Fibroblast of lung (primary cell): ENCODE measurements around the gene MCFD2. TPM values are rescaled to one million over a fixed set of nuclear protein-coding genes. Genes with fewer than 3 reads are reported as not detected.

Experiments
- DNase-seq, 2 donors: peaks; one replicate each; pipeline versions ENCODE4 v3.0.0 to v3.0.0-alpha.2; 2010; ENCODE audit warnings: low read depth in 2 of 2
- H2AFZ ChIP-seq: 2 replicates; pipeline ENCODE4 v1.5.1; 2012; ENCODE audit warnings: low read length, control low read depth, inconsistent platforms
- H3K27ac ChIP-seq: 2 replicates; pipeline ENCODE4 v1.5.1; 2011; ENCODE audit warnings: low read length, control low read depth; ENCODE audit not compliant: insufficient read depth
- H3K27me3 ChIP-seq: 2 replicates; pipeline ENCODE4 v1.5.1; 2011; ENCODE audit warnings: mild to moderate bottlenecking, low read length; ENCODE audit not compliant: control insufficient read depth, insufficient read depth
- H3K36me3 ChIP-seq: 2 replicates; pipeline ENCODE4 v1.5.1; 2011; ENCODE audit warnings: low read length; ENCODE audit not compliant: control insufficient read depth, insufficient read depth
- H3K4me1 ChIP-seq: 2 replicates; pipeline ENCODE4 v1.5.1; 2011; ENCODE audit warnings: low read length; ENCODE audit not compliant: control insufficient read depth, insufficient read depth; ENCODE audit errors: extremely low read depth
- H3K4me2 ChIP-seq: 2 replicates; pipeline ENCODE4 v1.5.1; 2011; ENCODE audit warnings: low read length, control low read depth; ENCODE audit not compliant: insufficient read depth; ENCODE audit errors: extremely low read depth
- H3K4me3 ChIP-seq, 4 experiments: fragments of 200-600 bp in 1 of 4; sonication (generic) in 1 of 4; replicated peaks in 1 of 4; 2 replicates each; pipeline ENCODE4 v1.5.1; 2011 to 2016; ENCODE audit warnings: low read length in 4 of 4, low read depth in 3 of 4, mild to moderate bottlenecking in 3 of 4, control low read depth in 2 of 4, inconsistent platforms in 1 of 4, mixed read lengths in 1 of 4; ENCODE audit not compliant: insufficient read depth in 1 of 4; ENCODE audit errors: control extremely low read depth in 1 of 4
- H3K79me2 ChIP-seq: 2 replicates; pipeline ENCODE4 v1.5.1; 2012; ENCODE audit warnings: mild to moderate bottlenecking, low read length, inconsistent platforms; ENCODE audit not compliant: control insufficient read depth, insufficient read depth
- H3K9ac ChIP-seq: 2 replicates; pipeline ENCODE4 v1.5.1; 2011; ENCODE audit warnings: mild to moderate bottlenecking, low read length, control low read depth; ENCODE audit not compliant: insufficient read depth
- H3K9me3 ChIP-seq: 2 replicates; pipeline ENCODE4 v1.5.1; 2012; ENCODE audit warnings: low read depth, low read length; ENCODE audit not compliant: control insufficient read depth, insufficient read depth
- H4K20me1 ChIP-seq: 2 replicates; pipeline ENCODE4 v1.5.1; 2011; ENCODE audit warnings: low read length; ENCODE audit not compliant: control insufficient read depth, insufficient read depth; ENCODE audit errors: extremely low read depth
- EZH2 ChIP-seq: IDR thresholded peaks from 2 replicates; pipeline ENCODE4 v1.5.1; 2012; ENCODE audit warnings: low read length, control low read depth, mild to moderate bottlenecking; ENCODE audit errors: missing control alignments
- polyA plus RNA-seq, 2 donors: library from polyadenylated mRNA; depleted of rRNA in 1 of 2; stranded (reverse) in 1 of 2; unstranded in 1 of 2; fragments of >200 nt; gene quantifications; 2 replicates each; pipeline ENCODE4 v1.2.1, GENCODE V29; 2011 to 2012; ENCODE audit warnings: missing spikeins in 1 of 2
- total RNA-seq: library from RNA; depleted of rRNA; stranded (reverse); fragments of >200 nt; gene quantifications from 2 replicates; pipeline ENCODE4 v1.2.1, GENCODE V29; 2014
- TF ChIP-seq, protein P1 (sequence below), 2 donors: IDR thresholded peaks in 1 of 2; conservative IDR thresholded peaks in 1 of 2; 1 replicate in 1 of 2; 2 replicates in 1 of 2; pipeline ENCODE4 v1.5.1; 2011 to 2012; ENCODE audit warnings: low read length in 2 of 2, control low read depth in 1 of 2, inconsistent platforms in 1 of 2, low read depth in 1 of 2, mild to moderate bottlenecking in 1 of 2

MCFD2 gene
- total and polyA plus RNA-seq, 2 donors (not counting 1 experiment from before 2014, with no cell fraction given) = 151 to 328 TPM

DNA sequence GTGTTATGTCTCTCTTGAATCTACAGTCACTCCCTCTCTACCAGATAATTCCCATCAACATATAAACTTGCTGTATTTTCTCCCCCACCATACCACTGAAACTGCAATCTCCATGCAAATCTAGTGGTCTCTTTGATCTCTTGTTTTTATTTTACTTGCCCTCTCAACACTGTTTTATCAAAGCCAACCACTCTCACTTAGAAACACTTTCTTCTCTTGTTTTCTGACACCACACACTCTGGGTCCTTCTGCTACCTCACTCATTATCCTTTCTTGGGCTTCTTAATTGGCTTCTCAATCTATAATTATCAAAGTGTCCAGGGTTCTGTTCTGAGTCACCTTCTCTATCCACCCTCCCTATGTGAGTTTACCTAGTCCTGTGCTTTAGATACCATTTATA is 2.0 kb upstream of the MCFD2 start:
- no peak overlapping the region for H3K4me2 ChIP-seq
- no peaks in the 10 kb centered on the region for H3K9me3 ChIP-seq
- no peak overlapping the region for H2AFZ ChIP-seq
- H4K20me1 ChIP-seq = no peaks in the 10 kb centered on the region
- H3K4me3 ChIP-seq = no peak overlapping the region
- no peaks in the 10 kb centered on the region for H3K27me3 ChIP-seq
- no peak for DNase-seq
- TF ChIP-seq EZH2 = no peak
- TF ChIP-seq, protein P1, sequence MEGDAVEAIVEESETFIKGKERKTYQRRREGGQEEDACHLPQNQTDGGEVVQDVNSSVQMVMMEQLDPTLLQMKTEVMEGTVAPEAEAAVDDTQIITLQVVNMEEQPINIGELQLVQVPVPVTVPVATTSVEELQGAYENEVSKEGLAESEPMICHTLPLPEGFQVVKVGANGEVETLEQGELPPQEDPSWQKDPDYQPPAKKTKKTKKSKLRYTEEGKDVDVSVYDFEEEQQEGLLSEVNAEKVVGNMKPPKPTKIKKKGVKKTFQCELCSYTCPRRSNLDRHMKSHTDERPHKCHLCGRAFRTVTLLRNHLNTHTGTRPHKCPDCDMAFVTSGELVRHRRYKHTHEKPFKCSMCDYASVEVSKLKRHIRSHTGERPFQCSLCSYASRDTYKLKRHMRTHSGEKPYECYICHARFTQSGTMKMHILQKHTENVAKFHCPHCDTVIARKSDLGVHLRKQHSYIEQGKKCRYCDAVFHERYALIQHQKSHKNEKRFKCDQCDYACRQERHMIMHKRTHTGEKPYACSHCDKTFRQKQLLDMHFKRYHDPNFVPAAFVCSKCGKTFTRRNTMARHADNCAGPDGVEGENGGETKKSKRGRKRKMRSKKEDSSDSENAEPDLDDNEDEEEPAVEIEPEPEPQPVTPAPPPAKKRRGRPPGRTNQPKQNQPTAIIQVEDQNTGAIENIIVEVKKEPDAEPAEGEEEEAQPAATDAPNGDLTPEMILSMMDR (conservative IDR thresholded peaks at IDR 0.05 in 1 of 2, IDR thresholded peaks at IDR 0.05 in 1 of 2; ENCODE audit: low read depth in 1 of 2, low read length in 2 of 2) = no peak
- peaks cover 4% of the 10 kb centered on the region for H3K36me3 ChIP-seq
- peaks cover 11% of the 10 kb centered on the region for H3K4me1 ChIP-seq
- no peak overlapping the region for H3K27ac ChIP-seq
- no peak overlapping the region for H3K9ac ChIP-seq
- peaks cover 33% of the 10 kb centered on the region for H3K79me2 ChIP-seq

DNA sequence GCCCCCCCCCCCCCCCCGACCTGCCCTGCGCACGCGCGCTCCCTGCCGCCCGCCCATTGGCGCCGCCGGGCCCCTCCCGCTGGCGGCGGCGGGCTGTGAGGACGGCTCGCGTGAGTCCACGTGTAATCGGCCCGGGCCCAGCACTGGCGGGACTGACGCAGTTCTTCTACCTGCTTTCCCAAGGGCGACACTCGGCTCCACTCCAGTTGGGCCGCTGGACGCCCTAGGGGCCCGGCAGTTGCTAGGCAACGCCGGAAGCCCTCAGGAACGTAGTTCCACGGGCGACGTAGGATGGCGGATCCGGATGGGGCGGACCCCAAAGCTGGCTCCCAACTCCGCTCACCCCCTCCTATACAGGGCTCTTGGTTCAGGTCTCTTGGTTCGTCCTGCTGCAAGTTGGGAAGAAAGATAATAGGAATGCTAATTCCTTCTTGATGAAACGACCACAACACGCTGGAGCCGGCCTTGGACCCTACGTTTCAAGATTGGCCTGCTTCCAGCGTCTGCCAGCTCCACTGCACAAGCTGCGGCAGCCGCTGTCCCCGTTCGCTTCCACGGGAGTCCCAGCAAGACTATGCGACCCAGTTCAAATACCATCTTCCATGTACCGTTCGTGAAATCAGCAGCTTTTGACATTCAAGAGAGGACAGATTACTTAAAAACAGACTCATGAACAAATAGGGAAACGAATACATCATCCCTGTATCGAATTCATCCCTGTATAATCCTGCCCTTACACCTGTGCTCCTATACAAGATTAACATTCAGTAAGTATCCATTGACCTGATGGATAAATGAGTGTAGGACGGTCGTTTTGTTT is 415 bp upstream of the MCFD2 start:
- H3K4me1 ChIP-seq = peaks cover 13% of the 10 kb centered on the region
- no peaks in the 10 kb centered on the region for H3K27me3 ChIP-seq
- DNase-seq = peak; percentile 88 to 89
- H3K9me3 ChIP-seq = no peaks in the 10 kb centered on the region
- no peak for TF ChIP-seq EZH2
- TF ChIP-seq, protein P1 (conservative IDR thresholded peaks at IDR 0.05 in 1 of 2, IDR thresholded peaks at IDR 0.05 in 1 of 2; ENCODE audit: low read depth in 1 of 2, low read length in 2 of 2) = no peak
- peak overlapping the region; percentile 97 for H3K9ac ChIP-seq
- peak overlapping the region; percentile 82 to 88 (median 84) for H3K4me3 ChIP-seq
- peaks cover 4% of the 10 kb centered on the region for H3K36me3 ChIP-seq
- H3K27ac ChIP-seq = peak overlapping the region; percentile 98
- peaks cover 48% of the 10 kb centered on the region for H3K79me2 ChIP-seq
- peak overlapping the region; percentile 97 for H3K4me2 ChIP-seq
- no peaks in the 10 kb centered on the region for H4K20me1 ChIP-seq
- H2AFZ ChIP-seq = peak overlapping the region; percentile 89

DNA sequence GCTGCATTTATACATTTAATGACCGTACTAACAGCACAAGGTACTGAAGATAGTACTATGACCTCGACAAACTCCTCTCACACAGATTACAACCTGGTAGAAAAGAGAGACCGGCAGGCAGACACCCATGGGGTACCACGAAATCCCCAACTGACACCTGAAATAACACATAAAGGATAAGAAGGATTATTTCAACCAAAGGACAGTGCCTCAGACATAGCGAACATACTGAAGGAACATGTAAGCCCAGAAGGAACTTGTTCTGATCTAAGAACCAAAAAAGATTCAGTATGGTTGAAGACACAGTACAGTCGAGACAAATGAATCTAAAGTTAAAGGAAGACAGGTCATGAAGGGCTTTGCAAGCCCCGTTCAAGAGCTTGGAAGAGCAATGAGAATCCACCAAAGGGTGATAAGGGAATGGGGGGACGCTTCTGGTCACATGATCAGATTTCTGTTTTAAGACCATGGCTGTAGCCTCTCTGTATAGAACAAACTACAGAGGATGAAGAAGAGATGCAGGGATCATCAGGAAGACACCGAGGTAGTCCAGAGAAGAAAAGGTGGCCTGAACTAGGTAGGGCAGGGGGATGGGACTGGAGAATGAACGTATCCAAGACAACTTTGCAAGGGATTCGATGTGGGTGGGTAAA is 902 bp downstream of the MCFD2 start:
- TF ChIP-seq EZH2 = no peak
- TF ChIP-seq, protein P1 (conservative IDR thresholded peaks at IDR 0.05 in 1 of 2, IDR thresholded peaks at IDR 0.05 in 1 of 2; ENCODE audit: low read depth in 1 of 2, low read length in 2 of 2) = no peak
- Histone ChIP-seq H3K27me3 (no peaks in the 10 kb centered on the region), H3K27ac (peak overlapping the region; percentile 98), H3K4me1 (peaks cover 18% of the 10 kb centered on the region), H2AFZ (no peak overlapping the region), H3K9me3 (no peaks in the 10 kb centered on the region), H3K4me2 (peak overlapping the region; percentile 95), H3K79me2 (peaks cover 62% of the 10 kb centered on the region), H3K9ac (peak overlapping the region; percentile 97), H4K20me1 (no peaks in the 10 kb centered on the region), H3K36me3 (peaks cover 9% of the 10 kb centered on the region), H3K4me3 (peak overlapping the region; percentile 82 to 88 (median 84))
- DNase-seq = peak in 1 of 2 donors; percentile 15
